ENCODE data around the gene EPHX1. TPM values are rescaled to one million over a fixed set of nuclear protein-coding genes. Genes with fewer than 3 reads are reported as not detected.

EPHX1 gene
- total RNA-seq, 1 experiment from 2014 or later: 54.6 TPM

GRCh38 chr1:225868631-225869330 is 58.9 kb downstream of the EPHX1 start:
- CTCF ChIA-PET: interaction anchor here (0.5 kb wide), 1 partner anchor 122 kb away, joined by 6 read pairs; no protein-coding TSS in a partner anchor

GRCh38 chr1:225870911-225871310 is 61.0 kb downstream of the EPHX1 start:
- ATAC-seq: no peak

More at GRCh38 chr1:225868631-225869330, 58.9 kb downstream of the EPHX1 start:
- Histone ChIP-seq H2AFZ (ENCODE audit: low read length) (no peak overlapping the region), H3K4me1 (ENCODE audit: insufficient read depth, low read length) (peaks cover 69% of the 10 kb centered on the region), H4K20me1 (ENCODE audit: low read length) (peaks cover 19% of the 10 kb centered on the region), H3K27me3 (ENCODE audit: low read length) (no peaks in the 10 kb centered on the region), H3K4me3 (ENCODE audit: low read length) (no peak overlapping the region), H3K4me2 (ENCODE audit: low read length) (no peak overlapping the region), H3K9me2 (replicated peaks; ENCODE audit: low read length) (no peaks in the 10 kb centered on the region), H3K79me2 (ENCODE audit: low read length) (peaks cover 15% of the 10 kb centered on the region), H3K9ac (ENCODE audit: low read length) (no peak overlapping the region), H3K9me3 (ENCODE audit: low read length) (no peaks in the 10 kb centered on the region), H3F3A (ENCODE audit: low read length, unreplicated experiment) (peaks cover 24% of the 10 kb centered on the region), H3K36me3 (ENCODE audit: low read depth, low read length) (peaks cover 55% of the 10 kb centered on the region), H3K27ac (ENCODE audit: low read length) (no peak overlapping the region)
- POLR2A ChIA-PET (ENCODE audit: unreplicated experiment): interaction anchor here (0.6 kb wide), 1 partner anchor 55 kb away, joined by 5 read pairs; the partner anchor contains the start of gene PYCR2
- DNase-seq: no peak
- intact Hi-C loops (cut with micrococcal nuclease): no loop called here
- ATAC-seq: no peak
- TF ChIP-seq EZH2phosphoT487 (IDR thresholded peaks at IDR 0.05; ENCODE audit: borderline replicate concordance, low read length) (no peak), EZH2 (IDR thresholded peaks at IDR 0.05; ENCODE audit: low read length, unreplicated experiment) (no peak), CTCF (conservative IDR thresholded peaks at IDR 0.05; ENCODE audit: low read depth, low read length) (no peak)
- BruUV-seq (replicated peaks): no TSS peak

More at GRCh38 chr1:225870911-225871310, 61.0 kb downstream of the EPHX1 start:
- no peak for DNase-seq
- H3K4me3 ChIP-seq (ENCODE audit: low read length): peak overlapping the region; percentile 19; the same call in 1 of the 2 replicates
- H3K27me3 ChIP-seq (ENCODE audit: low read length): no peaks in the 10 kb centered on the region
- POLR2A ChIA-PET (ENCODE audit: unreplicated experiment): interaction anchor here (0.6 to 2.0 kb wide), 3 partner anchors 10 to 510 kb away, joined by 3 to 16 read pairs (median 10); partner anchors contain the start of gene TMEM63A
- peak overlapping the region; percentile 92 for H3K27ac ChIP-seq (ENCODE audit: low read length)
- H3K9ac ChIP-seq (ENCODE audit: low read length): peak overlapping the region; percentile 46
- H3K79me2 ChIP-seq (ENCODE audit: low read length): peaks cover 30% of the 10 kb centered on the region
- H3K36me3 ChIP-seq (ENCODE audit: low read depth, low read length): peaks cover 52% of the 10 kb centered on the region
- CTCF ChIA-PET: interaction anchor here (0.8 to 1.5 kb wide), 4 partner anchors 11 to 396 kb away, joined by 3 to 9 read pairs (median 4); partner anchors contain the start of genes SRP9 and TMEM63A
- peaks cover 68% of the 10 kb centered on the region for H3K4me1 ChIP-seq (ENCODE audit: insufficient read depth, low read length)
- no peaks in the 10 kb centered on the region for H3K9me3 ChIP-seq (ENCODE audit: low read length)
- no peak for TF ChIP-seq EZH2 (IDR thresholded peaks at IDR 0.05; ENCODE audit: low read length, unreplicated experiment)
- TF ChIP-seq EZH2phosphoT487 (IDR thresholded peaks at IDR 0.05; ENCODE audit: borderline replicate concordance, low read length): no peak
- no peak for TF ChIP-seq CTCF (conservative IDR thresholded peaks at IDR 0.05; ENCODE audit: low read depth, low read length)
- no TSS peak for BruUV-seq (replicated peaks)
- H2AFZ ChIP-seq (ENCODE audit: low read length): no peak overlapping the region
- intact Hi-C loops (cut with micrococcal nuclease): loop anchor here (1.0 kb wide), 2 partner anchors 49 to 53 kb away; partner anchors contain the start of gene PYCR2
- H4K20me1 ChIP-seq (ENCODE audit: low read length): peaks cover 14% of the 10 kb centered on the region; the same call in 1 of the 2 replicates
- H3K4me2 ChIP-seq (ENCODE audit: low read length): peak overlapping the region; percentile 72
- H3K9me2 ChIP-seq (replicated peaks; ENCODE audit: low read length): no peaks in the 10 kb centered on the region
- peaks cover 24% of the 10 kb centered on the region for H3F3A ChIP-seq (ENCODE audit: low read length, unreplicated experiment)
